AG04449 (cell line): Measurements from ENCODE around the gene KRTAP10-9.

ENCODE experiments used
- CTCF ChIA-PET: fragments of 350-600 bp; formaldehyde crosslinking; extraction: SDS; loops from one replicate; lab custom pipeline; 2021; ENCODE audit warnings: antibody characterized with exemption; lab: Yijun Ruan, JAX
- POLR2A ChIA-PET: fragments of 400-600, 350-600 bp; formaldehyde crosslinking; extraction: SDS; loops from one replicate; lab custom pipeline; 2020; ENCODE audit warnings: antibody characterized with exemption, inconsistent platforms; lab: Yijun Ruan, JAX
- DNase-seq: peaks from one replicate; pipeline ENCODE4 v3.0.0-alpha.2; 2010; ENCODE audit warnings: low read depth, low spot score
- H3K4me3 ChIP-seq: 2 replicates; pipeline ENCODE4 v1.5.1; 2011; ENCODE audit warnings: low read depth, mild to moderate bottlenecking, control low read depth, low read length
- TF ChIP-seq, protein P1 (sequence below): IDR thresholded peaks from one replicate; pipeline ENCODE4 v1.5.1; 2011; ENCODE audit warnings: mild to moderate bottlenecking, moderate library complexity, low read length, control low read depth, inconsistent platforms; ENCODE audit not compliant: insufficient read depth; ENCODE audit errors: missing control alignments

Gene KRTAP10-9

DNA sequence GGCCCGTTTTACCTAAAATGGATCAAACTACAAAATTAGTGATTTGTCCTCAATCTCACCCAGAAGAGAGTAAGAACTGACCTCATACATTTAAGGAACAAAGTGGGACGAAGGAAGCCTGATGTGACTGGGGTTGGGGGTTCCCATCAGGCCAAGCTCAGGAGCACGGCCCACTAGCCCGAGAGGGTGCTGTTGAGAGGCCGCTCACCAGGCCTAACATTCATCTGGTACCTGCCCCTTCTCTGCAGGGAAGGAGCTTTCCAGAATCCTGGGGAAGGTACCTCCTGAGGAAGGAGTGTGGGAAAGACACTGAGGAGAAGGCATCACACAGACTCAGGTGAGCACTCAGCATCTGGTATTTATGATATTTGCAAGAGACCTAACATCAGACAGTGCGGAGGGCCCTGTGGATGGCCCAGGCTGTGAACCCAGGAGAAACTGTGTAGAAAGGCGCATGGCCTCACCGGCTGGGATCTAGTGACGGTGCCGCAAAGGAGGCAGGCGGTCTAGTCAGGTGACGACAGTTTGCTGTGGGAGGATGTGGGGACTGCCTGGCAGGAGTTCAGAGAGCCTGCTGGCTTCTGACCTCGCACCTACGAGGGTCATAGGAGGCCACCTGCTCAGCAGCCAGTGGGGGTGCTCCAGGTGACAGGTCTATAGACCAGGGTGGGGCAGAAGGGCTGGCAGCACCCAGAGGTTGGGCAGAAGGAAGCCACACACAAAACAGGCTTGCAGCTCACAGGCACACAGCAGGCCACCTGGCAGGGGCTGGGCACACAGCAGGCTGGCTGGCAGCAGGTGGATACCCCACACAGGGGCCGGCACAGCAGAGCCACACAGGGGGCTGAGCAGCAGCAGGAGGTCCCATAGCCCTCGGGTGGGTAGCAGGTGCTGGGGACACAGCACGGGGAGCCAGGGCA lies 27.0 kb downstream of the KRTAP10-9 start:
- POLR2A ChIA-PET = no interaction called here

DNA sequence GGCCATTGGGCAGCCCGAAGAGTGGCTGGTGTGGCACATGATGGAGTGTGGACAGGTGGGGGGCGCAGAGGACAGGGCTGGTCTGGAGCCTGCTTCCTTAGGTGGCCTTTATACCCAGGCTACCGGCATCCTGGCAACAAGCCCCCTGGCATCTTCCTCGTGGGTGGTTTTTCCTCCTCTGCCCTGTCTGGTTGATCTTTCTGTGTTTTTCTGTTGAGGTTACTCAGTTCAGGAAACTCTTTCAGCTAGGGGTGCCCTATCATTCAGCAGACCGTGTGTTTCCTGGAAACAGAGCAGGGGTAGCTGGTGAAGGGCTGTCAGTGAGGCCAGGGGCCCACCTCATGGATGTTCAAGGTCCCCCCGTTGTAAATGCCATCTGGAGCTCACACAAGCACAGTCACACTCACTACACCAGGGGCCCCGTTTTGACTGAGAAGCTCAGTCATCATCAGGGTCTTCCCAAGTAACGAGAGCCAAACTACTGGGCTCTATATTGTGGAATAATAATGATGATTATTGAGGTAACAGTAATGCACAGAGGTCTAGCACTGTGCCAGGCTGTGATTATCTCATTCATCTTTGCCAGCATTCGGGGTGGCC lies 27.8 kb downstream of the KRTAP10-9 start, which contains the start of gene KRTAP12-4:
Gene KRTAP12-4 (minus strand): TSS at position 84 of the 600 bp plus-strand sequence. CDS start 45 bp downstream, at position 39.
- CTCF ChIA-PET = no interaction called here
- no peak for DNase-seq
- TF ChIP-seq, protein P1, sequence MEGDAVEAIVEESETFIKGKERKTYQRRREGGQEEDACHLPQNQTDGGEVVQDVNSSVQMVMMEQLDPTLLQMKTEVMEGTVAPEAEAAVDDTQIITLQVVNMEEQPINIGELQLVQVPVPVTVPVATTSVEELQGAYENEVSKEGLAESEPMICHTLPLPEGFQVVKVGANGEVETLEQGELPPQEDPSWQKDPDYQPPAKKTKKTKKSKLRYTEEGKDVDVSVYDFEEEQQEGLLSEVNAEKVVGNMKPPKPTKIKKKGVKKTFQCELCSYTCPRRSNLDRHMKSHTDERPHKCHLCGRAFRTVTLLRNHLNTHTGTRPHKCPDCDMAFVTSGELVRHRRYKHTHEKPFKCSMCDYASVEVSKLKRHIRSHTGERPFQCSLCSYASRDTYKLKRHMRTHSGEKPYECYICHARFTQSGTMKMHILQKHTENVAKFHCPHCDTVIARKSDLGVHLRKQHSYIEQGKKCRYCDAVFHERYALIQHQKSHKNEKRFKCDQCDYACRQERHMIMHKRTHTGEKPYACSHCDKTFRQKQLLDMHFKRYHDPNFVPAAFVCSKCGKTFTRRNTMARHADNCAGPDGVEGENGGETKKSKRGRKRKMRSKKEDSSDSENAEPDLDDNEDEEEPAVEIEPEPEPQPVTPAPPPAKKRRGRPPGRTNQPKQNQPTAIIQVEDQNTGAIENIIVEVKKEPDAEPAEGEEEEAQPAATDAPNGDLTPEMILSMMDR = no peak
- POLR2A ChIA-PET = no interaction called here
- H3K4me3 ChIP-seq = no peak within 1 kb of the TSS

More for the DNA sequence above, 27.0 kb downstream of the KRTAP10-9 start:
- no peak overlapping the region for H3K4me3 ChIP-seq
- TF ChIP-seq, protein P1 = no peak
- CTCF ChIA-PET = no interaction called here
- DNase-seq = no peak

DNA sequence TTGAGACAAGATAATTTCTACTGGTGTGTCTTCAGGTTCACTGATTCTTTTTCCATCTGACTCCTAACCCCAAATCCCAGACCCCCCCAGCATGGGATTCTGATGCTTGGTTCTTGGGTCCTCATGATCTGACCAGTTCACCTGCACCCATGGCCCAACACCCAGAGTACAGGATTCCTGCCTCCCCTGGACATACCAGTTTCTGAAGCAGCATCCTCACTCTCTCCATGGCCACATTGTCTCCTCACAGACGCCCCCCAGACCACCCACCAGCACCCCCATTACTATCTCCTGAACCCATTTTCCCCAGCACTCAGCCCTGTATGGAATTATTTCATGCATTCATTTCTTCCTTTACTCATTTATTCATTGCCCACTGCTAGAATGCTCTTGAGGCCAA lies 30.0 kb downstream of the KRTAP10-9 start:
- DNase-seq = no peak
- CTCF ChIA-PET = no interaction called here
- TF ChIP-seq, protein P1 = no peak
- no peak overlapping the region for H3K4me3 ChIP-seq
- POLR2A ChIA-PET = no interaction called here

DNA sequence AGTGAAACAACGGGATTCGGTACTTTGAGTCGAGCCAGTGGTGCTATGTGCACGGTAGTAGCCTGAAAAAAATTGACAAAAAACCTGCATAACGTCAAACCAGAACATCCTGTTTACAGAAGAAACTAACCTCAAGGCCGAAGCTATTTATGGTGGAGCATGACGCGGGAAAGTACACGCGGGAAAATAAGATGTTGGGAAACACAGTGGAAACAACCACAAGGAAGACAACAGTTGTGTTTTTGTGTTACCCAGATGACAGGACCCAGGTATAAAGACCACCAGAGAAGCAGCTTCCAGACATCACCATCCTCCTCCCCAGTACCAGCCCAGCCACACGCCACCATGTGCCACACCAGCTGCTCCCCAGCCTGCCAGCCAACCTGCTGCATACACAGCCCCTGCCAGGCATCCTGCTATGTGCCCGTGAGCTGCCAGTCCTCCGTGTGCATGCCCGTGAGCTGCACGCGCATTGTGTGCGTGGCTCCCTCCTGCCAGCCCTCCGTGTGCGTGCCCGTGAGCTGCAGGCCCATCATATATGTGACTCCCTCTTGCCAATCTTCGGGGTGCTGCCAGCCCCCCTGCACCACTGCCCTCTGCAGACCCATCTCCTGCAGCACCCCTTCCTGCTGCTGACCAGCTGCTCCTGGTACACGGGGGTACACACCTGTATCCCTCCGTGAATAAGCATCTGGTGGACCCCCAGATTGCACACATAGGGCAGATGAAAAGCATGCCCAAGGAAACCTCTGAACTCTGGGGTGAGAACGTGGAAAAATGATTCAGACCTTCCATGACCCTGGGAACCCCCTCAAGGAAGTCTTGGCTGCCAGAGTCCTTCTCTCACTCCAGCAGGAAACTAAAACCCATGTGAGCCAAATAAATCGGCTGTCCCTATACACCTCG lies 31.0 kb downstream of the KRTAP10-9 start, which contains the start of gene KRTAP12-3:
Gene KRTAP12-3 (plus strand): TSS at position 298 of the 906 bp plus-strand sequence. CDS start 48 bp downstream, at position 346.
- no peak within 1 kb of the TSS for H3K4me3 ChIP-seq
- no peak for DNase-seq
- TF ChIP-seq, protein P1 = no peak
- ChIA-PET CTCF (no interaction called here), POLR2A (no interaction called here)

DNA sequence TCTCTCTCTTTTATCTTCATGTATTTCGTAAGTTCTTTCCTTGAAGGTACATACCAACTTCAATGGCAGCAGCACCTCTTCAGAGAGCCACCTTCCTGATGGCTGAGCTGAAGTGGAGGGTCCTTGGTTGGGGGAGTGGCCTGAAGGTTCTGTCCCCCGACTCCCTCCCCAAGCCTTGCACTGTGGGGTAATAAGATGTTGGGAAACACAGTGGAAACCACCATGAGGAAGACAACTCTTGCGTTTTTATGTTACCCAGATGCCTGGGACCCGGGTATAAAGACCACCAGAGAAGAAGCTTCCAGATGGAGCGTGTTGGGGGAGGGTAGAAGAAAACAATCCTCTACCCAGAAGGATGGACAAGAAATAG lies 31.6 kb downstream of the KRTAP10-9 start:
- ChIA-PET CTCF (no interaction called here), POLR2A (no interaction called here)
- no peak for DNase-seq
- TF ChIP-seq, protein P1 = no peak
- no peak overlapping the region for H3K4me3 ChIP-seq
